HEK293T (cell line): ENCODE data around the gene CCDC38.

Experiments used
- CTCF ChIA-PET: fragments of 350-600 bp; formaldehyde crosslinking; extraction: SDS; loops from one replicate; lab custom pipeline; 2021; ENCODE audit warnings: antibody characterized with exemption, inconsistent platforms; lab: Yijun Ruan, JAX
- POLR2A ChIA-PET: fragments of 350-600 bp; formaldehyde crosslinking; extraction: SDS; loops from one replicate; lab custom pipeline; 2020; ENCODE audit warnings: antibody characterized with exemption, inconsistent platforms; lab: Yijun Ruan, JAX
- DNase-seq: peaks from one replicate; pipeline ENCODE4 v3.0.0; 2012; ENCODE audit warnings: mixed read lengths; ENCODE audit errors: extremely low spot score
- ARNT ChIP-seq: fragments of 450-650 bp; IDR thresholded peaks from 2 replicates; pipeline ENCODE4 v1.6.1; 2017; ENCODE audit warnings: mild to moderate bottlenecking
- BHLHE40 ChIP-seq: fragments of 450-650 bp; IDR thresholded peaks from 2 replicates; pipeline ENCODE4 v1.6.1; 2016; ENCODE audit warnings: mild to moderate bottlenecking, moderate library complexity, borderline replicate concordance
- CTBP1 ChIP-seq: fragments of 450-650 bp; IDR thresholded peaks from 2 replicates; pipeline ENCODE4 v1.6.1; 2016; ENCODE audit warnings: borderline replicate concordance
- ELF4 ChIP-seq: fragments of 450-650 bp; IDR thresholded peaks from 2 replicates; pipeline ENCODE4 v1.6.1; 2017; ENCODE audit warnings: antibody characterized with exemption
- FOXA1 ChIP-seq: fragments of 450-650 bp; IDR thresholded peaks from 2 replicates; pipeline ENCODE4 v1.6.1; 2016; ENCODE audit warnings: mild to moderate bottlenecking
- FOXK2 ChIP-seq: fragments of 450-650 bp; IDR thresholded peaks from 2 replicates; pipeline ENCODE4 v1.6.1; 2016; ENCODE audit warnings: mild to moderate bottlenecking
- FOXM1 ChIP-seq: fragments of 450-650 bp; IDR thresholded peaks from 2 replicates; pipeline ENCODE4 v1.6.1; 2017; ENCODE audit warnings: mild to moderate bottlenecking, borderline replicate concordance
- HDGF ChIP-seq: fragments of 450-650 bp; IDR thresholded peaks from 2 replicates; pipeline ENCODE4 v1.6.1; 2017; ENCODE audit warnings: antibody characterized with exemption, borderline replicate concordance
- L3MBTL2 ChIP-seq: fragments of 450-650 bp; conservative IDR thresholded peaks from 2 replicates; pipeline ENCODE4 v1.6.1; 2016; ENCODE audit warnings: mild to moderate bottlenecking
- LEF1 ChIP-seq: fragments of 450-650 bp; IDR thresholded peaks from 2 replicates; pipeline ENCODE4 v1.6.1; 2017; ENCODE audit warnings: mild to moderate bottlenecking, borderline replicate concordance
- NFRKB ChIP-seq: fragments of 450-650 bp; IDR thresholded peaks from 2 replicates; pipeline ENCODE4 v1.6.1; 2016; ENCODE audit warnings: mild to moderate bottlenecking, moderate library complexity
- PKNOX1 ChIP-seq: fragments of 450-650 bp; IDR thresholded peaks from 2 replicates; pipeline ENCODE4 v1.6.1; 2016
- SP1 ChIP-seq: fragments of 450-650 bp; IDR thresholded peaks from 2 replicates; pipeline ENCODE4 v1.6.1; 2017
- SUZ12 ChIP-seq: fragments of 450-650 bp; IDR thresholded peaks from 2 replicates; pipeline ENCODE4 v1.6.1; 2016; ENCODE audit warnings: mild to moderate bottlenecking
- TARDBP ChIP-seq: fragments of 450-650 bp; IDR thresholded peaks from 2 replicates; pipeline ENCODE4 v1.6.1; 2016
- ZNF384 ChIP-seq: fragments of 450-650 bp; IDR thresholded peaks from 2 replicates; pipeline ENCODE4 v1.6.1; 2016

CCDC38 gene

GRCh38 chr12:95837240-95838038, 105.0 kb downstream of the CCDC38 start:
- no peak for DNase-seq
- no peak for TF ChIP-seq LEF1
- no peak for TF ChIP-seq ELF4
- TF ChIP-seq SP1: no peak
- ChIA-PET POLR2A (no interaction called here), CTCF (no interaction called here)

- no peak for TF ChIP-seq NFRKB
- TF ChIP-seq TARDBP: no peak
- no peak for TF ChIP-seq FOXK2
- TF ChIP-seq LEF1: no peak
- TF ChIP-seq L3MBTL2: no peak
- no peak for TF ChIP-seq ARNT
- TF ChIP-seq ZNF384: no peak
- TF ChIP-seq BHLHE40: no peak
- TF ChIP-seq SUZ12: no peak
- no peak for TF ChIP-seq FOXM1
- no peak for TF ChIP-seq FOXA1
- POLR2A ChIA-PET: no interaction called here
- CTCF ChIA-PET: no interaction called here
- no peak for DNase-seq
Observed at GRCh38 chr12:95836630-95837239, 105.7 kb downstream of the CCDC38 start.

GRCh38 chr12:95836185-95836609, 106.2 kb downstream of the CCDC38 start:
- DNase-seq: no peak
- no peak for TF ChIP-seq ELF4
- no peak for TF ChIP-seq FOXK2
- no peak for TF ChIP-seq TARDBP
- TF ChIP-seq HDGF: no peak
- TF ChIP-seq CTBP1: no peak
- TF ChIP-seq LEF1: no peak
- no peak for TF ChIP-seq NFRKB
- no peak for TF ChIP-seq PKNOX1
- no peak for TF ChIP-seq FOXA1
- no peak for TF ChIP-seq FOXM1
- no peak for TF ChIP-seq L3MBTL2
- no peak for TF ChIP-seq ARNT
- TF ChIP-seq SUZ12: no peak
- POLR2A ChIA-PET: no interaction called here
- CTCF ChIA-PET: no interaction called here

GRCh38 chr12:95834572-95834971, 107.8 kb downstream of the CCDC38 start:
- POLR2A ChIA-PET: no interaction called here
- CTCF ChIA-PET: no interaction called here
- TF ChIP-seq FOXM1 (no peak), L3MBTL2 (no peak), ELF4 (no peak), SP1 (no peak), SUZ12 (no peak), HDGF (no peak), BHLHE40 (no peak)
- DNase-seq: no peak

GRCh38 chr12:95830335-95831089, 111.9 kb downstream of the CCDC38 start:
- ChIA-PET POLR2A (no interaction called here), CTCF (no interaction called here)
- no peak for DNase-seq
- TF ChIP-seq HDGF (no peak), SP1 (no peak), FOXA1 (no peak), ARNT (no peak), FOXK2 (no peak), PKNOX1 (no peak), TARDBP (no peak), FOXM1 (no peak), L3MBTL2 (no peak)

- DNase-seq: no peak
- ChIA-PET CTCF (no interaction called here), POLR2A (no interaction called here)
- TF ChIP-seq ARNT (no peak), PKNOX1 (no peak), ZNF384 (no peak), LEF1 (no peak), HDGF (no peak), SUZ12 (no peak), TARDBP (no peak), FOXM1 (no peak), CTBP1 (no peak), NFRKB (no peak), ELF4 (no peak), BHLHE40 (no peak), FOXA1 (no peak), FOXK2 (no peak), SP1 (no peak), L3MBTL2 (no peak)
Observed at GRCh38 chr12:95829395-95829794, 113.0 kb downstream of the CCDC38 start.
